Measurements from ENCODE around the gene TMEM200C. TPM values are rescaled to one million over a fixed set of nuclear protein-coding genes. Genes with fewer than 3 reads are reported as not detected.

Gene TMEM200C
- total and polyA plus RNA-seq, 9 of the 15 experiments (the other 6 are each of a cell fraction or from before 2014, with no cell fraction given): 0.04 TPM; not detected in 8

DNA sequence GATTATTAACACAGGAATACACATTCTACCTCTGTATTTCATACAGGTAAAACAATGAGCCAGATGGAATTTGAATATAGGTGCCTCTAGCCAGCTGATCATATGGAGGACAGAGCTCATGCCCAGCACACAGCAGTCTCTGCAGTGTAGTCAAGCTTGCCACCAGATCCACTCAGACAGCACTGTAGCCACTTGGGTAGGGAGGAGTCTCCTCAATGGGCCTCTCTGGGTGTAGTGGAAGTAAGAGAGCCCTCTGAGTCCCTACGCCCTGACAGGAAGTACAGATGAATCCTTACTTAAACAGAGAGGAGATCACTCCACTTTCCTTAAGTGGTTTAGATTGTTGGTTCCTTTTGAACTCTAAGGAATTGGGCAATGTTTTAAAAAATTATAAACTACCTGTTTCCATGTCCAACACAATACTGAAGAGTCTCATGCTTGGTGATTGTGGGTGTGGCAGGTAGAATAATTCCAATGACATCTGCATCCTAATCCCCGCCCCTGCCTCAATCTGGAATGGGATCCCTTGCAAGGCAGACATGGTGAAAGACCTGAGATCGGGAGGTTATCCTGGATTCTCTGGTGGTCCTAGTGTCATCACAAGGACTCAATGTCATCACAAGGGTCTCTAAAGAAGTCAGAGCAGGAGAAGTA lies 23.0 kb upstream of the TMEM200C start:
- H4K20me1 ChIP-seq (replicated peaks; ENCODE audit: control insufficient read depth, insufficient read depth, low read length): no peaks in the 10 kb centered on the region
- no TSS peak for BruUV-seq (replicated peaks)
- WGBS (ENCODE audit: insufficient coverage, low coverage, missing lambda C conversion rate): 0% methylated on average over 3 of the region's 3 CpGs
- no peak overlapping the region for H3K27ac ChIP-seq (ENCODE audit: extremely low read depth, low read depth, low read length)
- ATAC-seq: no peak
- H3K4me2 ChIP-seq (ENCODE audit: insufficient read depth, low read length): no peak overlapping the region
- H3K9me3 ChIP-seq (replicated peaks; ENCODE audit: control insufficient read depth, insufficient read depth, low read depth, low read length): no peaks in the 10 kb centered on the region
- no peak overlapping the region for H2AFZ ChIP-seq (ENCODE audit: low read depth, low read length)
- in situ Hi-C loops (cut with MboI): no loop called here
- FAIRE-seq: no peak
- ChIA-PET POLR2A (no interaction called here), CTCF (ENCODE audit: low intra/inter-chr PET ratio) (no interaction called here)
- H3K27me3 ChIP-seq (ENCODE audit: control insufficient read depth in 2 of 2, insufficient read depth in 2 of 2, low read length in 2 of 2): no peaks in the 10 kb centered on the region
- H3K4me1 ChIP-seq (replicated peaks in 1 of 2; ENCODE audit: control insufficient read depth in 2 of 2, insufficient read depth in 2 of 2, low read length in 2 of 2): no peaks in the 10 kb centered on the region
- H3K36me3 ChIP-seq (ENCODE audit: control insufficient read depth, insufficient read depth, low read length): no peaks in the 10 kb centered on the region
- H3K9me1 ChIP-seq (ENCODE audit: control insufficient read depth, insufficient read depth, low read length): no peaks in the 10 kb centered on the region
- intact Hi-C loops (cut with micrococcal nuclease): no loop called here
- H3K4me3 ChIP-seq: no peak overlapping the region
- no peak overlapping the region for H3K9ac ChIP-seq (ENCODE audit: insufficient read depth in 1 of 2, low read depth in 2 of 2, low read length in 2 of 2)
- DNase-seq (ENCODE audit: extremely low read depth in 1 of 4, low spot score in 3 of 4): no peak
- H3K79me2 ChIP-seq (ENCODE audit: control insufficient read depth, insufficient read depth, low read length): no peaks in the 10 kb centered on the region
- TF ChIP-seq RUNX1 (IDR thresholded peaks at IDR 0.05; ENCODE audit: low read depth) (no peak), CREBBP (IDR thresholded peaks at IDR 0.05; ENCODE audit: low read depth, low read length) (no peak), POLR2A (conservative IDR thresholded peaks at IDR 0.05) (no peak), SMARCC2 (IDR thresholded peaks at IDR 0.05; ENCODE audit: low read depth) (no peak), ZNF263 (CRISPR knock-in tag; IDR thresholded peaks at IDR 0.05; ENCODE audit: borderline replicate concordance) (no peak), RFX5 (IDR thresholded peaks at IDR 0.05; ENCODE audit: low read depth, low read length) (no peak), NCOA1 (IDR thresholded peaks at IDR 0.05; ENCODE audit: low read depth) (no peak), LARP7 (IDR thresholded peaks at IDR 0.05) (no peak)
- TF ChIP-seq, protein P1, sequence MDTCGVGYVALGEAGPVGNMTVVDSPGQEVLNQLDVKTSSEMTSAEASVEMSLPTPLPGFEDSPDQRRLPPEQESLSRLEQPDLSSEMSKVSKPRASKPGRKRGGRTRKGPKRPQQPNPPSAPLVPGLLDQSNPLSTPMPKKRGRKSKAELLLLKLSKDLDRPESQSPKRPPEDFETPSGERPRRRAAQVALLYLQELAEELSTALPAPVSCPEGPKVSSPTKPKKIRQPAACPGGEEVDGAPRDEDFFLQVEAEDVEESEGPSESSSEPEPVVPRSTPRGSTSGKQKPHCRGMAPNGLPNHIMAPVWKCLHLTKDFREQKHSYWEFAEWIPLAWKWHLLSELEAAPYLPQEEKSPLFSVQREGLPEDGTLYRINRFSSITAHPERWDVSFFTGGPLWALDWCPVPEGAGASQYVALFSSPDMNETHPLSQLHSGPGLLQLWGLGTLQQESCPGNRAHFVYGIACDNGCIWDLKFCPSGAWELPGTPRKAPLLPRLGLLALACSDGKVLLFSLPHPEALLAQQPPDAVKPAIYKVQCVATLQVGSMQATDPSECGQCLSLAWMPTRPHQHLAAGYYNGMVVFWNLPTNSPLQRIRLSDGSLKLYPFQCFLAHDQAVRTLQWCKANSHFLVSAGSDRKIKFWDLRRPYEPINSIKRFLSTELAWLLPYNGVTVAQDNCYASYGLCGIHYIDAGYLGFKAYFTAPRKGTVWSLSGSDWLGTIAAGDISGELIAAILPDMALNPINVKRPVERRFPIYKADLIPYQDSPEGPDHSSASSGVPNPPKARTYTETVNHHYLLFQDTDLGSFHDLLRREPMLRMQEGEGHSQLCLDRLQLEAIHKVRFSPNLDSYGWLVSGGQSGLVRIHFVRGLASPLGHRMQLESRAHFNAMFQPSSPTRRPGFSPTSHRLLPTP (IDR thresholded peaks at IDR 0.05; ENCODE audit: borderline replicate concordance, extremely low read depth, insufficient read length): no peak
- TF ChIP-seq, protein P2, sequence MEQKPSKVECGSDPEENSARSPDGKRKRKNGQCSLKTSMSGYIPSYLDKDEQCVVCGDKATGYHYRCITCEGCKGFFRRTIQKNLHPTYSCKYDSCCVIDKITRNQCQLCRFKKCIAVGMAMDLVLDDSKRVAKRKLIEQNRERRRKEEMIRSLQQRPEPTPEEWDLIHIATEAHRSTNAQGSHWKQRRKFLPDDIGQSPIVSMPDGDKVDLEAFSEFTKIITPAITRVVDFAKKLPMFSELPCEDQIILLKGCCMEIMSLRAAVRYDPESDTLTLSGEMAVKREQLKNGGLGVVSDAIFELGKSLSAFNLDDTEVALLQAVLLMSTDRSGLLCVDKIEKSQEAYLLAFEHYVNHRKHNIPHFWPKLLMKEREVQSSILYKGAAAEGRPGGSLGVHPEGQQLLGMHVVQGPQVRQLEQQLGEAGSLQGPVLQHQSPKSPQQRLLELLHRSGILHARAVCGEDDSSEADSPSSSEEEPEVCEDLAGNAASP (IDR thresholded peaks at IDR 0.05): no peak
- TF ChIP-seq, protein P3, sequence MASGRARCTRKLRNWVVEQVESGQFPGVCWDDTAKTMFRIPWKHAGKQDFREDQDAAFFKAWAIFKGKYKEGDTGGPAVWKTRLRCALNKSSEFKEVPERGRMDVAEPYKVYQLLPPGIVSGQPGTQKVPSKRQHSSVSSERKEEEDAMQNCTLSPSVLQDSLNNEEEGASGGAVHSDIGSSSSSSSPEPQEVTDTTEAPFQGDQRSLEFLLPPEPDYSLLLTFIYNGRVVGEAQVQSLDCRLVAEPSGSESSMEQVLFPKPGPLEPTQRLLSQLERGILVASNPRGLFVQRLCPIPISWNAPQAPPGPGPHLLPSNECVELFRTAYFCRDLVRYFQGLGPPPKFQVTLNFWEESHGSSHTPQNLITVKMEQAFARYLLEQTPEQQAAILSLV (tag; IDR thresholded peaks at IDR 0.05): no peak
- TF ChIP-seq, protein P4, sequence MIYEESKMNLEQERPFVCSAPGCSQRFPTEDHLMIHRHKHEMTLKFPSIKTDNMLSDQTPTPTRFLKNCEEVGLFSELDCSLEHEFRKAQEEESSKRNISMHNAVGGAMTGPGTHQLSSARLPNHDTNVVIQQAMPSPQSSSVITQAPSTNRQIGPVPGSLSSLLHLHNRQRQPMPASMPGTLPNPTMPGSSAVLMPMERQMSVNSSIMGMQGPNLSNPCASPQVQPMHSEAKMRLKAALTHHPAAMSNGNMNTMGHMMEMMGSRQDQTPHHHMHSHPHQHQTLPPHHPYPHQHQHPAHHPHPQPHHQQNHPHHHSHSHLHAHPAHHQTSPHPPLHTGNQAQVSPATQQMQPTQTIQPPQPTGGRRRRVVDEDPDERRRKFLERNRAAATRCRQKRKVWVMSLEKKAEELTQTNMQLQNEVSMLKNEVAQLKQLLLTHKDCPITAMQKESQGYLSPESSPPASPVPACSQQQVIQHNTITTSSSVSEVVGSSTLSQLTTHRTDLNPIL (CRISPR knock-in tag; IDR thresholded peaks at IDR 0.05): no peak
- TF ChIP-seq, protein P5, sequence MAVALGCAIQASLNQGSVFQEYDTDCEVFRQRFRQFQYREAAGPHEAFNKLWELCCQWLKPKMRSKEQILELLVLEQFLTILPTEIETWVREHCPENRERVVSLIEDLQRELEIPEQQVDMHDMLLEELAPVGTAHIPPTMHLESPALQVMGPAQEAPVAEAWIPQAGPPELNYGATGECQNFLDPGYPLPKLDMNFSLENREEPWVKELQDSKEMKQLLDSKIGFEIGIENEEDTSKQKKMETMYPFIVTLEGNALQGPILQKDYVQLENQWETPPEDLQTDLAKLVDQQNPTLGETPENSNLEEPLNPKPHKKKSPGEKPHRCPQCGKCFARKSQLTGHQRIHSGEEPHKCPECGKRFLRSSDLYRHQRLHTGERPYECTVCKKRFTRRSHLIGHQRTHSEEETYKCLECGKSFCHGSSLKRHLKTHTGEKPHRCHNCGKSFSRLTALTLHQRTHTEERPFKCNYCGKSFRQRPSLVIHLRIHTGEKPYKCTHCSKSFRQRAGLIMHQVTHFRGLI (CRISPR knock-in tag; IDR thresholded peaks at IDR 0.05): no peak
